Activated T-cell treated with anti-CD3 and anti-CD28 coated beads, Interleukin-2, amount 50 U/mL, for 4 hours (primary cell): ENCODE results near the gene CD52. TPM values are rescaled to one million over a fixed set of nuclear protein-coding genes. Genes with fewer than 3 reads are reported as not detected.

Experiments
- ATAC-seq, 2 donors: fragments of 200-7000 bp; cut with Tn5 transposase; one replicate each; pipeline ENCODE4 v1.10.0; 2021
- DNase-seq: peaks from one replicate; pipeline ENCODE4 v3.0.0-alpha.2; 2020
- H3K27me3 Mint-ChIP-seq: one replicate; pipeline ENCODE4 v1.8.0; 2021; ENCODE audit warnings: low read depth, mixed read lengths
- H3K36me3 Mint-ChIP-seq: one replicate; pipeline ENCODE4 v1.8.0; 2022; ENCODE audit warnings: mixed read lengths; ENCODE audit not compliant: insufficient read depth
- H3K4me1 Mint-ChIP-seq: one replicate; pipeline ENCODE4 v1.8.0; 2021; ENCODE audit warnings: low read depth, mixed read lengths
- H3K4me3 Mint-ChIP-seq: one replicate; pipeline ENCODE4 v1.8.0; 2021; ENCODE audit warnings: mild to moderate bottlenecking, moderate library complexity, mixed read lengths
- H3K9me3 Mint-ChIP-seq: one replicate; pipeline ENCODE4 v1.8.0; 2021; ENCODE audit warnings: mixed read lengths
- total RNA-seq, 3 donors: library from RNA; stranded (reverse); gene quantifications; one replicate each; pipeline ENCODE4 v1.2.1, GENCODE V29; 2021

The CD52 gene, protein sequence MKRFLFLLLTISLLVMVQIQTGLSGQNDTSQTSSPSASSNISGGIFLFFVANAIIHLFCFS
- total RNA-seq, result 10 to 100 TPM; 82.3 to 99.4 (median 93.8) TPM

DNA sequence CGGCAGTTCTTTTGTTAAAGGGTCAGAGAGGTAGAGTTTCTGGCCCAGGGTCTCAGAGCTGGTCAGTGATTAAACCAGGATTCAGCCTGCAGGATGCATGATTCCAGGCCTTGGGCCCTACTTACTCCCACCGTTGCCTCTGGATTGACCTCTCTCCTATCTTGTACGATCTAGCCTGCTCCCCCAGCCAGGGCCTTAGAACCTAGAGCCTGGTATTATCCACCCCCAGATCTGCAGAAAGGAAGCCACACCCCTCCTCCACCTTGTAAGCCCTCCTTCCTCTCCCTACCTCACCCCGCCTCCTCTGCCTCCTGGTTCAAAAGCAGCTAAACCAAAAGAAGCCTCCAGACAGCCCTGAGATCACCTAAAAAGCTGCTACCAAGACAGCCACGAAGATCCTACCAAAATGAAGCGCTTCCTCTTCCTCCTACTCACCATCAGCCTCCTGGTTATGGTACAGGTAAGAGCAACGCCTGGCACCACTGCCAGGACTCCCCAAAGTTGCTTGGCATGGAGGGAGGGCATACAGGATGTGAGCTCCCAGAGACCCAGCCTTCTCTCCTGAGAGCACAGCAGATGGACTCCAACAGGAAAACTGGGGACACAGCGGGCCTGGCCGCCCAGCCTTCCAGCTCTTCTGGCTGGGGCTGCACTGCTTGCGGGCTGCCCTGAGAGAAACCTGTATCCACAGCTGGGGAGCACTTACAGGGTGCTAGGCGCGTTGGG is at the start of gene CD52:
Gene CD52 (plus strand): TSS at position 347 of the 726 bp plus-strand sequence. CDS start 60 bp downstream, at position 407.
- DNase-seq (peak; percentile 70), ATAC-seq (peak; percentile 58 to 64)
- Mint-ChIP-seq H3K4me3 (peak within 1 kb of the TSS; percentile 91), H3K9me3 (no peaks in the 10 kb centered on the region), H3K4me1 (peaks cover 88% of the 10 kb centered on the region), H3K36me3 (peaks cover 11% of the 10 kb centered on the region), H3K27me3 (no peaks in the 10 kb centered on the region)

GRCh38 chr1:26268290-26269197 is 49.2 kb upstream of the CD52 start:
- Mint-ChIP-seq H3K36me3 (peaks cover 55% of the 10 kb centered on the region), H3K9me3 (peaks cover 9% of the 10 kb centered on the region), H3K27me3 (no peaks in the 10 kb centered on the region), H3K4me3 (no peak overlapping the region), H3K4me1 (peaks cover 9% of the 10 kb centered on the region)
- DNase-seq, result no peak
- no peak for ATAC-seq

DNA sequence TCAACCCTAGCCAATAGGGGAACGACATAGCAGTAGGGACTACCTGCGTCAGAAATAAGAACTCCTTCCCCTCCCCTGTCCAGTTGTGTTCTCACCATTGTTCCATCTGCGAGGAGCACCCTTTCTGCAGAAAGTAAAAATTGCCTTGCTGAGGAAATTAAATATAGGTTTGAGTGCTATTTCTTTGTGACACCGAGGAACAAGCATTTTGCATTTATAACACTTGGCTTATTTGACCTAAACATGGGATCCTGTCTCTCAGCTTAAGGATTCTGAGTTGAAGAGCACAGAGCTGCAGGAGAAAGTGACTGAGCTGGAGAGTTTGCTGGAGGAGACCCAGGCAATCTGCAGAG is 48.6 kb upstream of the CD52 start:
- peaks cover 52% of the 10 kb centered on the region for H3K36me3 Mint-ChIP-seq
- H3K9me3 Mint-ChIP-seq, result peaks cover 9% of the 10 kb centered on the region
- H3K27me3 Mint-ChIP-seq, result no peaks in the 10 kb centered on the region
- ATAC-seq (no peak), DNase-seq (no peak)
- peaks cover 9% of the 10 kb centered on the region for H3K4me1 Mint-ChIP-seq
- H3K4me3 Mint-ChIP-seq, result no peak overlapping the region

GRCh38 chr1:26274801-26275425 is 42.8 kb upstream of the CD52 start:
- H3K9me3 Mint-ChIP-seq, result no peaks in the 10 kb centered on the region
- no peak overlapping the region for H3K4me3 Mint-ChIP-seq
- H3K4me1 Mint-ChIP-seq, result peaks cover 50% of the 10 kb centered on the region
- DNase-seq (no peak), ATAC-seq (no peak)
- H3K27me3 Mint-ChIP-seq, result no peaks in the 10 kb centered on the region
- peaks cover 39% of the 10 kb centered on the region for H3K36me3 Mint-ChIP-seq

DNA sequence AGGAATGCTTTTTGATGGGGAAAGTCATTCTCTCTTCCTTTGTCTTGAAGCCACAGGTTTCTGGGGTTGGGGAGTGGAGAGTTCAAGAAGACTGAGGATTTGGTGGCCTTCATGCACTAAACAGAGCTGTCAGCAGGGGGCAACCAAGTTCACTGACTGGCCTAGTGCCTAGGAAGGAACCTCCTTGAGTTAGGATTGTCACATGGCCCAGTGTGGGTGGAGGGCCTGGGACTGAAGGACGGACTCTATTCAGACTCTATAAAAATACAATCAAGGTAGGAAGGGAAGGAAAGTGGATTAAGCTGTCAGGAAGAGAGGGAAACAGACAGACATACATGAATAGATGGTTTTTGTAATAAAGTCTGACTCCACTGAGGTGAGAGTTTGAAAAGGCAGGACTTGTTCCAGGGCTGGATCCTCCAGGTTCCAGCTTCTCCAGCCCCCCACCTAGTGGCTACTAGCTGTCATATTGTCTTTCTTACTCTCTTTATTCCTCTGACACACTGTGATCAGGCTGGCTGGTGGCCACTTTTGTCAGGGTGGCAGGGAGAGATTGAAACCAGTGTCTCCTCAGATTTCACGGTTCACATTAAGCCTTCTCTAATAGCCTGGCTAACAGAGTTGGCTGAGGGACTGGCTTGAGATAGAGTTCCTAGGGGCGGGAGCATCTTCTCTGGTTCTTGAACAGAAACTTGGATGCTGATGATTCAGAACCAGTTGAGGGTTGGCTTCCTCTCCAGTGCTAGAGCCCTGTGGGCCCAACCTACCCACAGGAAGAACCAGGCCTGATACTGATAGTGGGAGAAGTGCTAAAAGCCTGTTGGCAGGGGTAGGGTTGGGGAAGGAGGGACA is 42.0 kb upstream of the CD52 start:
- H3K36me3 Mint-ChIP-seq, result peaks cover 34% of the 10 kb centered on the region
- peaks cover 52% of the 10 kb centered on the region for H3K4me1 Mint-ChIP-seq
- DNase-seq (peak; percentile 79), ATAC-seq (peak; percentile 79 to 80)
- H3K27me3 Mint-ChIP-seq, result no peaks in the 10 kb centered on the region
- H3K4me3 Mint-ChIP-seq, result peak overlapping the region; percentile 77
- no peaks in the 10 kb centered on the region for H3K9me3 Mint-ChIP-seq

DNA sequence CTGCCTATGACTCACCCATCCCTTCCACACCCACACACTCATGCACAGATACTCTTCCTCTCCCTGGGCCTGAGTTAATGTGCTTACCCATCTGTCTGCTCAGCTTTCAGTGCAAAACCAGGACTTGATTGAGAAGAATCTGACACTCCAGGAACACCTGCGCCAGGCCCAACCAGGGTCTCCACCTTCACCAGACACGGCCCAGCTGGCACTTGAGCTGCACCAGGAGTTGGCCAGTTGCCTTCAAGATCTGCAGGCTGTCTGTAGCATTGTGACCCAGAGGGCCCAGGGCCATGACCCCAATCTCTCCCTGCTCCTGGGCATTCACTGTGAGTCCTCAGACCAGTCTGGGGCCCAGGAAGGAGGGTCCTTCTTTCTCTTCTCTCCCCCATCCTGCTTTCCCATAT is 41.3 kb upstream of the CD52 start:
- ATAC-seq, result no peak
- no peak for DNase-seq
- Mint-ChIP-seq H3K27me3 (no peaks in the 10 kb centered on the region), H3K36me3 (peaks cover 34% of the 10 kb centered on the region), H3K4me3 (peak overlapping the region; percentile 77), H3K4me1 (peaks cover 58% of the 10 kb centered on the region), H3K9me3 (no peaks in the 10 kb centered on the region)

DNA sequence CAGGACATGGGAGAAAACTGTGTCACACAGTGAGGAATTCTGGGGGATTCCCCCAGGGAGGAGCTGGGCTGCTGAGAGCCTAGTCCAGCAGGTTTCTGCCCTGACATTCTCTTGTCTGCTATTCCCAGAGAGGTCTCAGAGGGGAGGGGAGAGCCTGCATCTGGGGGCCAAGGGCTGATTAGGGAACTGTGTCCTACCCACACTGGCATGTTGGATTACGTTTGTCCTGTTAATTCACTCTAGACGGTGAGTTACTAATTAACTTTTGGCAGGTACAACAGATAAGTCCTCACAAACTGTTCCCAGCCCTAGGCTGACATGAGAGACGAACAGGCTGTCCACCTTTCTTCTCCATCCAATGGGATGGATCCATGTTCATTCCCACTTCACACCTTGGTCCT is 40.5 kb upstream of the CD52 start:
- Mint-ChIP-seq H3K9me3 (no peaks in the 10 kb centered on the region), H3K27me3 (no peaks in the 10 kb centered on the region), H3K4me3 (no peak overlapping the region), H3K4me1 (peaks cover 65% of the 10 kb centered on the region), H3K36me3 (peaks cover 32% of the 10 kb centered on the region)
- DNase-seq (no peak), ATAC-seq (no peak)

GRCh38 chr1:26277719-26278118 is 40.0 kb upstream of the CD52 start:
- Mint-ChIP-seq H3K9me3 (no peaks in the 10 kb centered on the region), H3K4me3 (no peak overlapping the region), H3K36me3 (peaks cover 35% of the 10 kb centered on the region), H3K27me3 (no peaks in the 10 kb centered on the region), H3K4me1 (peaks cover 70% of the 10 kb centered on the region)
- ATAC-seq (no peak), DNase-seq (no peak)

- Mint-ChIP-seq H3K4me1 (peaks cover 76% of the 10 kb centered on the region), H3K27me3 (no peaks in the 10 kb centered on the region), H3K9me3 (no peaks in the 10 kb centered on the region), H3K36me3 (peaks cover 36% of the 10 kb centered on the region), H3K4me3 (peak overlapping the region; percentile 88)
- DNase-seq, result no peak
- no peak for ATAC-seq
These were observed 39.5 kb upstream of the CD52 start for GRCh38 chr1:26278303-26278702.

- no peak for DNase-seq
- Mint-ChIP-seq H3K36me3 (peaks cover 38% of the 10 kb centered on the region), H3K9me3 (no peaks in the 10 kb centered on the region), H3K27me3 (no peaks in the 10 kb centered on the region), H3K4me3 (peak overlapping the region; percentile 88), H3K4me1 (peaks cover 81% of the 10 kb centered on the region)
- ATAC-seq, result peak; percentile 9 to 14
These were observed 38.9 kb upstream of the CD52 start for GRCh38 chr1:26278724-26279455.

DNA sequence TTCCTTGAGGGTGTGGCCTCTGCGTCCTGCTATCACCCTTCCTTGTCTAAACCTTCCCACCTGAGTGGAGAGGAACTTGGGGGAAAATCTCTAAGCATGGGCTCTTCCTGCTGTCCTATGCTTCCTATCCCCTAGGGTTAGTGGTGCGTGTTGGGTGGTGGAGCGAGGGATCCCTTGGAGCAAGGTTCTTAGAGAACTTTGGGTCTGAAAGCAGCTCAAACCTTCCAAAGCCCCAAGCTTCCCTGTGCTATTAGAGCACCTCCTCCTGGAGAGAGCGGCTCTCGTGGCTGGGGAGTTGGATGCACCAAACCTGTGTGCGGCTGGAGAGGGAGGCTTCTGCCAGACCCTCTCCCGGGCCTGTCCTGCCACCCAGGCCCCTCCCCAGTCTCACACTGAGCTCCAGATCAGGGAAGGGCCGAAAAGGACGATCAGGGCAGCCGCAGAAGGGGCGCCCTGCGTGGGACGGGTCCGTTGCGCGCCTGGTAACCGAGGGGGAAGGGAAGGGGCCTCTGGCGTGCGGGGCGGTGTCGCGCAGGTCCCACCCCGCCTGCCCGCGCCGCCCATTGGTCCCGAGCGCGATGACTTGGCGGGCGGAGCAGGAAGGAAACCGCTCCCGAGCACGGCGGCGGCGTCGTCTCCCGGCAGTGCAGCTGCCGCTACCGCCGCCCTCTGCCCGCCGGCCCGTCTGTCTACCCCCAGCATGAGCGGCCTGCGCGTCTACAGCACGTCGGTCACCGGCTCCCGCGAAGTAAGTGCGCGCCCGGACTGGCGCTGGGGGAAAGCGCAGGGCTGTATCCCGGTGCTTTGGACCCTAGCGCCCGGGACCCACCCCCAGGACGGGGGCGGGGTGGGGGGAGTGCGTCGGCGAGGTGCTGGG is 38.1 kb upstream of the CD52 start, which contains the start of gene SH3BGRL3:
Gene SH3BGRL3 (plus strand): TSS at position 631 of the 877 bp plus-strand sequence. CDS start 70 bp downstream, at position 701.
- Mint-ChIP-seq H3K4me1 (peaks cover 85% of the 10 kb centered on the region), H3K9me3 (no peaks in the 10 kb centered on the region), H3K27me3 (no peaks in the 10 kb centered on the region), H3K4me3 (peak within 1 kb of the TSS; percentile 88), H3K36me3 (peaks cover 37% of the 10 kb centered on the region)
- DNase-seq, result peak; percentile 76
- peak; percentile 65 to 68 for ATAC-seq

DNA sequence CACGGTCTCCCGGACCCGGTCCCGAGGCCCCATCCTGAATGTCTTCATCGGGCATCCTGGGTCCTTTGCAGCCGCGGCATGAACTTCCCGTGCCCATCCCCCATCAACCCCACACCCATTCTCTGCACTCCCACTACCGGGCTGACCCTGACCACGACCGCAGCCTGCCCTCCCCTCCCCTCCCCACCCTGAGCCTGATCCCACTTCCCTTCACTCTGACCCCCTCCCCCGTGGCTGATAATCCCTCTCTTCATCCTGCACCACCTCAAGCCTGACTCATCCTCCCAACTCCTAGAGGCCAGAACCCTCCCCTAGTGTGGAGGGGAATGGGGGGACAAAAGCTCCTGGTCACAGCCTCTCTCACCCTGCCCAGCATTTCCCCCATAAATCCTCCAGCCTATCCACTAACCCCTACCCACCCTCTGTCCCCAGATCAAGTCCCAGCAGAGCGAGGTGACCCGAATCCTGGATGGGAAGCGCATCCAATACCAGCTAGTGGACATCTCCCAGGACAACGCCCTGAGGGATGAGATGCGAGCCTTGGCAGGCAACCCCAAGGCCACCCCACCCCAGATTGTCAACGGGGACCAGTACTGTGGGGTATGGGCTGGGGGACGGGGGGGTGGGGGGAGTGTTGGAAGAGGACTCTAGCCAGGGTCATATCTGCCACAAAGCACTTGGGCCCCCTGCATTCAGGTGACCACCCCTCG is 37.3 kb upstream of the CD52 start:
- DNase-seq, result no peak
- Mint-ChIP-seq H3K27me3 (no peaks in the 10 kb centered on the region), H3K4me3 (peak overlapping the region; percentile 88), H3K4me1 (peaks cover 88% of the 10 kb centered on the region), H3K36me3 (peaks cover 39% of the 10 kb centered on the region), H3K9me3 (no peaks in the 10 kb centered on the region)
- ATAC-seq, result no peak
